Vagina (tissue), 2 donors: Measurements from ENCODE around the gene FAM98A. TPM values are rescaled to one million over a fixed set of nuclear protein-coding genes. Genes with fewer than 3 reads are reported as not detected.

ENCODE experiments used
- DNase-seq, 2 donors: peaks; one replicate each; pipeline ENCODE4 v3.0.0-alpha.2; 2017; ENCODE audit errors: extremely low spot score in 2 of 2
- H3K27ac ChIP-seq: fragments of 200-600 bp; sonication (generic); one replicate; pipeline ENCODE4 v1.5.1; 2019
- H3K27me3 ChIP-seq: fragments of 200-600 bp; sonication (generic); one replicate; pipeline ENCODE4 v1.5.1; 2019
- H3K36me3 ChIP-seq, 2 donors: fragments of 200-600 bp; sonication (generic); one replicate each; pipeline ENCODE4 v1.5.1; 2017 to 2019
- H3K4me1 ChIP-seq: fragments of 200-600 bp; sonication (generic); one replicate; pipeline ENCODE4 v1.5.1; 2019
- H3K4me3 ChIP-seq, 2 donors: fragments of 200-600 bp; sonication (generic); 1 replicate in 1 of 2; 2 replicates in 1 of 2; pipeline ENCODE4 v1.5.1; 2016 to 2019
- H3K9me3 ChIP-seq: fragments of 200-600 bp; sonication (generic); one replicate; pipeline ENCODE4 v1.5.1; 2019
- CTCF ChIP-seq, 3 experiments: fragments of 450-650 bp in 2 of 3; fragments of 200-600 bp in 1 of 3; sonication (generic) in 1 of 3; IDR thresholded peaks; one replicate each; pipeline ENCODE4 v1.5.1; 2017 to 2019; ENCODE audit warnings: antibody characterized with exemption in 3 of 3, mild to moderate bottlenecking in 2 of 3, moderate library complexity in 2 of 3
- POLR2A ChIP-seq, 2 donors: fragments of 450-650 bp; IDR thresholded peaks; one replicate each; pipeline ENCODE4 v1.6.1; 2017; ENCODE audit warnings: antibody characterized with exemption in 2 of 2, mild to moderate bottlenecking in 2 of 2, moderate library complexity in 2 of 2
- POLR2AphosphoS5 ChIP-seq, 2 donors: sonication (generic); formaldehyde crosslinking; IDR thresholded peaks; one replicate each; pipeline ENCODE4 v1.9.0; 2017; ENCODE audit warnings: antibody characterized with exemption in 2 of 2, mild to moderate bottlenecking in 2 of 2, low read depth in 1 of 2; ENCODE audit not compliant: insufficient read depth in 1 of 2
- intact Hi-C: fragments of 100-400 bp; cut with DNase I; formaldehyde crosslinking; loops from one replicate; pipeline ENCODE4 v1.15.1; 2023
- total RNA-seq: library from RNA; depleted of rRNA; stranded (reverse); fragments of >200 nt; gene quantifications from one replicate; pipeline ENCODE4 v1.2.3, GENCODE V29; 2016

The FAM98A gene
- total RNA-seq, 1 donor from 2014 or later, result 15.0 TPM

- H3K4me3 ChIP-seq, result no peak overlapping the region
- no peaks in the 10 kb centered on the region for H3K36me3 ChIP-seq
- no peak for TF ChIP-seq POLR2AphosphoS5 (IDR thresholded peaks at IDR 0.05; ENCODE audit: insufficient read depth in 1 of 2, low read depth in 1 of 2)
- no peak for TF ChIP-seq POLR2A (IDR thresholded peaks at IDR 0.05)
- TF ChIP-seq CTCF (IDR thresholded peaks at IDR 0.05), result no peak
- H3K9me3 ChIP-seq, result no peaks in the 10 kb centered on the region
- H3K27ac ChIP-seq, result no peak overlapping the region
- H3K27me3 ChIP-seq, result no peaks in the 10 kb centered on the region
- intact Hi-C loops, result no loop called here
- H3K4me1 ChIP-seq, result no peaks in the 10 kb centered on the region
- no peak for DNase-seq
These were observed 39.1 kb downstream of the FAM98A start for GRCh38 chr2:33560017-33560416.

GRCh38 chr2:33559328-33559727 lies 39.8 kb downstream of the FAM98A start:
- H3K4me3 ChIP-seq, result no peak overlapping the region
- intact Hi-C loops, result no loop called here
- H3K27ac ChIP-seq, result no peak overlapping the region
- no peaks in the 10 kb centered on the region for H3K27me3 ChIP-seq
- no peaks in the 10 kb centered on the region for H3K9me3 ChIP-seq
- H3K4me1 ChIP-seq, result peaks cover 5% of the 10 kb centered on the region
- TF ChIP-seq POLR2AphosphoS5 (IDR thresholded peaks at IDR 0.05; ENCODE audit: insufficient read depth in 1 of 2, low read depth in 1 of 2), result no peak
- H3K36me3 ChIP-seq, result no peaks in the 10 kb centered on the region
- no peak for DNase-seq

- no peak for DNase-seq
- no peaks in the 10 kb centered on the region for H3K27me3 ChIP-seq
- no peaks in the 10 kb centered on the region for H3K36me3 ChIP-seq
- no peaks in the 10 kb centered on the region for H3K9me3 ChIP-seq
- intact Hi-C loops, result no loop called here
- H3K27ac ChIP-seq, result peak overlapping the region; percentile 33
- no peak for TF ChIP-seq CTCF (IDR thresholded peaks at IDR 0.05)
- TF ChIP-seq POLR2AphosphoS5 (IDR thresholded peaks at IDR 0.05; ENCODE audit: insufficient read depth in 1 of 2, low read depth in 1 of 2), result no peak
- TF ChIP-seq POLR2A (IDR thresholded peaks at IDR 0.05), result no peak
- H3K4me1 ChIP-seq, result peaks cover 10% of the 10 kb centered on the region
- H3K4me3 ChIP-seq, result no peak overlapping the region
These were observed 43.4 kb downstream of the FAM98A start for GRCh38 chr2:33555681-33556080.

- no peak for TF ChIP-seq POLR2AphosphoS5 (IDR thresholded peaks at IDR 0.05; ENCODE audit: insufficient read depth in 1 of 2, low read depth in 1 of 2)
- no peak for TF ChIP-seq POLR2A (IDR thresholded peaks at IDR 0.05)
- TF ChIP-seq CTCF (IDR thresholded peaks at IDR 0.05), result no peak
- Histone ChIP-seq H3K27me3 (no peaks in the 10 kb centered on the region), H3K4me1 (peaks cover 10% of the 10 kb centered on the region), H3K27ac (no peak overlapping the region), H3K9me3 (no peaks in the 10 kb centered on the region), H3K4me3 (no peak overlapping the region), H3K36me3 (no peaks in the 10 kb centered on the region)
- intact Hi-C loops, result no loop called here
- DNase-seq, result no peak
These were observed 46.2 kb downstream of the FAM98A start for GRCh38 chr2:33552758-33553461.

DNA sequence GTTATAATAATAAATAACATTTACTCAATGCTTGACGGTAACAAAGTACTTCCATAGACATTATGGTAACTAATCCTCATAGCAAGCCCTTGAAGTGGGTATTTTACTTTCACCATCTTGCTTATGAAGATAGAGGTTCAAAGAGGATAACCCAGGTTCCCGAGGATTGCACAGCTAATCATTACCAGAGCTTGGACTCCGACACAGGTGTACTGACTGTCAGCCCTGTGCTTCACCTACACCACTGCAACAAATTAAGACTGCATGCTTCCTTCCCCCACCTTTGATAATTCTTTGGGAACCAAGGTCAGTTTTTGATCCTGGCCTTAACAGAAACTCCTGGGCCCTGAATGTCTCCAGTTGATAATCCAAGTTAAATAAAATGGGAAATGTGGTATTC lies 48.9 kb downstream of the FAM98A start:
- no peak for DNase-seq

More for the DNA sequence above, 48.9 kb downstream of the FAM98A start:
- Histone ChIP-seq H3K4me1 (peaks cover 10% of the 10 kb centered on the region), H3K9me3 (no peaks in the 10 kb centered on the region), H3K27ac (no peak overlapping the region), H3K27me3 (no peaks in the 10 kb centered on the region), H3K4me3 (no peak overlapping the region), H3K36me3 (no peaks in the 10 kb centered on the region)
- intact Hi-C loops, result no loop called here
- TF ChIP-seq POLR2A (IDR thresholded peaks at IDR 0.05), result no peak
- TF ChIP-seq POLR2AphosphoS5 (IDR thresholded peaks at IDR 0.05; ENCODE audit: insufficient read depth in 1 of 2, low read depth in 1 of 2), result no peak
- TF ChIP-seq CTCF (IDR thresholded peaks at IDR 0.05), result no peak
